H1 (cell line): Measurements from ENCODE around the gene PTGIS. TPM values are rescaled to one million over a fixed set of nuclear protein-coding genes. Genes with fewer than 3 reads are reported as not detected.

Source experiments
- CTCF ChIA-PET: fragments of 300-600 bp; sonication (Branson Sonifier 250); formaldehyde crosslinking; loops from one replicate; lab custom pipeline; 2021; ENCODE audit not compliant: partially characterized antibody; lab: Charles Lee
- POLR2A ChIA-PET: fragments of 300-600 bp; sonication (Branson Sonifier 250); formaldehyde crosslinking; loops from one replicate; lab custom pipeline; 2021; ENCODE audit warnings: inconsistent platforms; ENCODE audit not compliant: partially characterized antibody; lab: Charles Lee
- DNase-seq, 2 experiments: peaks; one replicate each; pipeline versions ENCODE4 v3.0.0 to v3.0.0-alpha.2; 2010 to 2022; ENCODE audit warnings: low spot score in 2 of 2, low read depth in 1 of 2, mixed read lengths in 1 of 2
- FAIRE-seq: peaks from 2 replicates; lab custom pipeline; 2011; peaks lifted over from hg19 to GRCh38; lab: Jason Lieb, UNC
- H2AFZ ChIP-seq: 2 replicates; pipeline ENCODE4 v1.8.1; 2012; ENCODE audit warnings: low read length, inconsistent platforms
- H2AK5ac ChIP-seq: 2 replicates; pipeline ENCODE4 v1.6.1; 2013; ENCODE audit warnings: low read depth, low read length
- H2BK120ac ChIP-seq: replicated peaks from 2 replicates; pipeline ENCODE3; 2013; ENCODE audit warnings: low read depth, low read length, inconsistent platforms
- H2BK12ac ChIP-seq: 2 replicates; pipeline ENCODE4 v1.6.1; 2013; ENCODE audit warnings: low read depth, low read length
- H2BK15ac ChIP-seq: 2 replicates; pipeline ENCODE4 v1.6.1; 2013; ENCODE audit warnings: low read length
- H2BK20ac ChIP-seq: 2 replicates; pipeline ENCODE4 v1.6.1; 2013; ENCODE audit warnings: low read length
- H2BK5ac ChIP-seq: 2 replicates; pipeline ENCODE4 v1.6.1; 2013; ENCODE audit warnings: low read depth, low read length
- H3K14ac ChIP-seq: 2 replicates; pipeline ENCODE4 v1.6.1; 2013; ENCODE audit warnings: inconsistent platforms; ENCODE audit not compliant: insufficient read length
- H3K18ac ChIP-seq: 2 replicates; pipeline ENCODE4 v1.6.1; 2013; ENCODE audit warnings: low read length; ENCODE audit errors: extremely low read depth
- H3K23ac ChIP-seq: 2 replicates; pipeline ENCODE4 v1.6.1; 2013; ENCODE audit warnings: inconsistent platforms; ENCODE audit not compliant: insufficient read length
- H3K23me2 ChIP-seq: 2 replicates; pipeline ENCODE4 v1.6.1; 2013; ENCODE audit warnings: low read depth, low read length
- H3K27ac ChIP-seq: 2 replicates; pipeline ENCODE4 v1.6.1; 2011; ENCODE audit warnings: low read depth, low read length, inconsistent platforms
- H3K27me3 ChIP-seq, 4 experiments: replicated peaks in 1 of 4; 1 replicate in 1 of 4; 2 replicates in 3 of 4; pipeline versions ENCODE4 v1.6.1 to v1.8.1; 2011 to 2013; ENCODE audit warnings: low read length in 3 of 4, mild to moderate bottlenecking in 3 of 4, inconsistent platforms in 2 of 4, mixed read lengths in 2 of 4, moderate library complexity in 1 of 4; ENCODE audit not compliant: control insufficient read depth in 3 of 4, insufficient read depth in 3 of 4; ENCODE audit errors: extremely low read depth in 1 of 4
- H3K36me3 ChIP-seq, 4 experiments: 2 replicates each; pipeline versions ENCODE4 v1.6.1 to v1.8.1; 2011 to 2013; ENCODE audit warnings: mild to moderate bottlenecking in 4 of 4, low read length in 3 of 4, moderate library complexity in 2 of 4, control low read depth in 1 of 4, inconsistent platforms in 1 of 4; ENCODE audit not compliant: insufficient read depth in 4 of 4, control insufficient read depth in 2 of 4
- H3K4ac ChIP-seq: replicated peaks from 2 replicates; pipeline ENCODE3; 2013; ENCODE audit warnings: low read length, low read depth, mixed read lengths, inconsistent platforms; ENCODE audit not compliant: insufficient read length
- H3K4me1 ChIP-seq, 4 experiments: replicated peaks in 1 of 4; 1 replicate in 1 of 4; 2 replicates in 3 of 4; pipeline versions ENCODE4 v1.6.1 to v1.8.1; 2011 to 2013; ENCODE audit warnings: low read length in 3 of 4, inconsistent platforms in 2 of 4, mixed read lengths in 1 of 4; ENCODE audit not compliant: insufficient read depth in 4 of 4, control insufficient read depth in 3 of 4
- H3K4me2 ChIP-seq, 2 experiments: 2 replicates each; pipeline versions ENCODE4 v1.6.1 to v1.8.1; 2011 to 2013; ENCODE audit warnings: low read depth in 2 of 2, low read length in 2 of 2, control low read depth in 1 of 2, inconsistent platforms in 1 of 2, mild to moderate bottlenecking in 1 of 2; ENCODE audit not compliant: insufficient read depth in 1 of 2
- H3K4me3 ChIP-seq, 4 experiments: fragments of 200-600, 300-600 bp in 1 of 4; sonication (generic), shearing (Covaris generic), sonication (Bioruptor Twin) in 1 of 4; 2 replicates each; pipeline versions ENCODE4 v1.5.1 to v1.8.1; 2011 to 2016; ENCODE audit warnings: low read length in 4 of 4, low read depth in 3 of 4, control low read depth in 2 of 4, inconsistent platforms in 2 of 4, mild to moderate bottlenecking in 2 of 4, mixed read lengths in 1 of 4, moderate library complexity in 1 of 4; ENCODE audit not compliant: insufficient read depth in 2 of 4; ENCODE audit errors: extremely low read depth in 1 of 4
- H3K56ac ChIP-seq: replicated peaks from 2 replicates; pipeline ENCODE3; 2013; ENCODE audit warnings: low read depth, mild to moderate bottlenecking, mixed read lengths, low read length, inconsistent platforms; ENCODE audit not compliant: insufficient read length
- H3K79me1 ChIP-seq: 2 replicates; pipeline ENCODE4 v1.6.1; 2013; ENCODE audit warnings: low read depth, low read length, control low read depth
- H3K79me2 ChIP-seq, 2 experiments: 2 replicates each; pipeline versions ENCODE4 v1.6.1 to v1.8.1; 2012 to 2013; ENCODE audit warnings: low read length in 2 of 2, mild to moderate bottlenecking in 2 of 2, inconsistent platforms in 1 of 2; ENCODE audit not compliant: insufficient read depth in 2 of 2, control insufficient read depth in 1 of 2
- H3K9ac ChIP-seq, 4 experiments: replicated peaks in 1 of 4; 1 replicate in 1 of 4; 2 replicates in 3 of 4; pipeline versions ENCODE4 v1.6.1 to v1.8.1; 2011 to 2013; ENCODE audit warnings: low read depth in 3 of 4, low read length in 3 of 4, control low read depth in 2 of 4, mild to moderate bottlenecking in 2 of 4, moderate library complexity in 2 of 4, inconsistent platforms in 1 of 4; ENCODE audit errors: extremely low read depth in 1 of 4
- H3K9me3 ChIP-seq, 2 experiments: 2 replicates each; pipeline versions ENCODE4 v1.6.1 to v1.8.1; 2012 to 2013; ENCODE audit warnings: mild to moderate bottlenecking in 2 of 2, moderate library complexity in 2 of 2, control low read depth in 1 of 2, inconsistent platforms in 1 of 2, low read depth in 1 of 2, low read length in 1 of 2, mixed read lengths in 1 of 2; ENCODE audit not compliant: insufficient read depth in 2 of 2
- H4K20me1 ChIP-seq, 2 experiments: replicated peaks in 1 of 2; 2 replicates each; pipeline versions ENCODE3 to v1.8.1; 2011 to 2013; ENCODE audit warnings: inconsistent platforms in 2 of 2, low read length in 2 of 2, mild to moderate bottlenecking in 1 of 2; ENCODE audit not compliant: insufficient read depth in 2 of 2, control insufficient read depth in 1 of 2
- H4K5ac ChIP-seq: 2 replicates; pipeline ENCODE4 v1.6.1; 2013; ENCODE audit warnings: low read length, low read depth, mixed read lengths, inconsistent platforms; ENCODE audit not compliant: insufficient read length
- H4K8ac ChIP-seq: 2 replicates; pipeline ENCODE4 v1.8.0; 2013; ENCODE audit warnings: mild to moderate bottlenecking, moderate library complexity, low read length, inconsistent platforms; ENCODE audit not compliant: insufficient read depth; ENCODE audit errors: extremely low read depth
- H4K91ac ChIP-seq: replicated peaks from 2 replicates; pipeline ENCODE3; 2013; ENCODE audit warnings: low read length, mixed read lengths, inconsistent platforms; ENCODE audit not compliant: insufficient read length
- BACH1 ChIP-seq: IDR thresholded peaks from 2 replicates; pipeline ENCODE4 v1.6.1; 2012; ENCODE audit warnings: low read length, improper control_type of control experiment
- CTBP2 ChIP-seq: IDR thresholded peaks from 2 replicates; pipeline ENCODE4 v1.7.0; 2011; ENCODE audit warnings: borderline replicate concordance, mild to moderate bottlenecking, moderate library complexity, mixed read lengths, low read length; ENCODE audit not compliant: insufficient read depth, insufficient read length
- CTCF ChIP-seq, 3 experiments: IDR thresholded peaks; 1 replicate in 2 of 3; 2 replicates in 1 of 3; pipeline versions ENCODE4 v1.5.1 to v1.6.1; 2011; ENCODE audit warnings: low read length in 3 of 3, mild to moderate bottlenecking in 3 of 3, inconsistent platforms in 2 of 3, low read depth in 1 of 3, moderate library complexity in 1 of 3; ENCODE audit not compliant: insufficient read depth in 1 of 3; ENCODE audit errors: control extremely low read depth in 1 of 3
- GTF2F1 ChIP-seq: IDR thresholded peaks from 2 replicates; pipeline ENCODE4 v1.6.1; 2012; ENCODE audit warnings: low read depth, low read length, improper control_type of control experiment, borderline replicate concordance
- HDAC2 ChIP-seq, 2 experiments: fragments of 300-600 bp in 1 of 2; sonication (generic) in 1 of 2; IDR thresholded peaks; 2 replicates each; pipeline ENCODE4 v1.6.1; 2011 to 2012; ENCODE audit warnings: low read depth in 2 of 2, low read length in 2 of 2, mild to moderate bottlenecking in 2 of 2, moderate library complexity in 2 of 2, borderline replicate concordance in 1 of 2, inconsistent platforms in 1 of 2
- JUND ChIP-seq: IDR thresholded peaks from 2 replicates; pipeline ENCODE4 v1.6.1; 2011; ENCODE audit warnings: mild to moderate bottlenecking, improper control_type of control experiment, low read length
- NANOG ChIP-seq: IDR thresholded peaks from 2 replicates; pipeline ENCODE4 v1.6.1; 2011; ENCODE audit warnings: low read length, low read depth, mild to moderate bottlenecking, inconsistent platforms; ENCODE audit not compliant: insufficient read depth, poor library complexity, severe bottlenecking
- POLR2AphosphoS5 ChIP-seq: IDR thresholded peaks from 2 replicates; pipeline ENCODE4 v1.6.1; 2011; ENCODE audit warnings: low read depth, low read length
- SIX5 ChIP-seq: IDR thresholded peaks from 2 replicates; pipeline ENCODE4 v1.6.1; 2011; ENCODE audit warnings: mild to moderate bottlenecking, low read depth, low read length
- SP2 ChIP-seq: IDR thresholded peaks from 2 replicates; pipeline ENCODE4 v1.6.1; 2012; ENCODE audit warnings: mild to moderate bottlenecking, low read length, inconsistent platforms
- WGBS, 2 experiments: shearing (Covaris generic) in 1 of 2; methylation state at CpG; one replicate each; pipeline versions ENCODE4 v1.1.6 to v1.1.7; 2013 to 2015; ENCODE audit warnings: low lambda C conversion rate in 2 of 2, mixed read lengths in 2 of 2, inconsistent platforms in 1 of 2, low coverage in 1 of 2, missing lambda C conversion rate in 1 of 2; ENCODE audit not compliant: insufficient replicate concordance in 2 of 2, insufficient coverage in 1 of 2, insufficient read length in 1 of 2; ENCODE audit errors: extremely low coverage in 1 of 2, missing lambda C conversion rate in 1 of 2; 5-methylcytosine and 5-hydroxymethylcytosine counted together
- polyA plus RNA-seq, 7 experiments: library from polyadenylated mRNA; depleted of rRNA in 3 of 7; stranded (reverse) in 5 of 7; unstranded in 2 of 7; fragments of >200 nt in 5 of 7; fragments of 200-250 nt in 2 of 7; gene quantifications; 1 replicate in 5 of 7; 2 replicates in 1 of 7; 4 replicates in 1 of 7; pipeline versions ENCODE4 v1.2.1 to v1.2.3, GENCODE V29; 2011 to 2013; ENCODE audit warnings: missing spikeins in 2 of 7, mixed read lengths in 2 of 7
- total RNA-seq: library from RNA; stranded (reverse); fragmentation: NEBNext Ultra II Directional; extraction: Animal tissue kit (Norgen Biotek cat#: 25700); gene quantifications from 2 replicates; pipeline ENCODE4 v1.2.1, GENCODE V29; 2021

PTGIS gene
- total and polyA plus RNA-seq, 2 of the 8 experiments (the other 6 are each of a cell fraction or from before 2014, with no cell fraction given) = 29.9 to 35.5 TPM

- H3K23me2 ChIP-seq = no peaks in the 10 kb centered on the region
- no peak overlapping the region for H2AFZ ChIP-seq
- H3K18ac ChIP-seq = no peak overlapping the region
- DNase-seq (no peak), FAIRE-seq (no peak)
- H3K4ac ChIP-seq = no peak overlapping the region
- H3K56ac ChIP-seq = no peak overlapping the region
- peak overlapping the region; percentile 38 for H4K5ac ChIP-seq
- ChIA-PET CTCF (interaction anchor here (0.6 to 1.6 kb wide), 5 partner anchors 19 to 325 kb away, joined by 3 to 12 read pairs (median 4); no protein-coding TSS in a partner anchor), POLR2A (interaction anchor here (1.1 to 1.2 kb wide), 3 partner anchors 8 to 80 kb away, joined by 3 to 4 read pairs (median 3); no protein-coding TSS in a partner anchor)
- no peak overlapping the region for H3K4me2 ChIP-seq
- H3K4me3 ChIP-seq = no peak overlapping the region
- no peak overlapping the region for H4K91ac ChIP-seq
- H2BK120ac ChIP-seq = no peak overlapping the region
- H3K4me1 ChIP-seq = peaks cover 9 to 20% (median 14%) of the 10 kb centered on the region in 4 experiments; a peak in 6 of 7 replicates
- H3K9ac ChIP-seq = no peak overlapping the region
- H3K79me2 ChIP-seq = peaks cover 0 to 20% of the 10 kb centered on the region in 2 experiments; a peak in 2 of 4 replicates
- peak overlapping the region; percentile 55; the same call in 1 of the 2 replicates for H2BK5ac ChIP-seq
- H3K23ac ChIP-seq = no peak overlapping the region
- H2BK12ac ChIP-seq = no peak overlapping the region
- H4K20me1 ChIP-seq = no peaks in the 10 kb centered on the region
- H3K14ac ChIP-seq = no peak overlapping the region
- no peaks in the 10 kb centered on the region for H3K27me3 ChIP-seq
- 74% methylated on average over 4 of the region's 4 CpGs; no CpG with 5 or more reads in 1 of the 2 experiments for WGBS, 2 experiments
- H4K8ac ChIP-seq = peak overlapping the region; percentile 51; the same call in 1 of the 2 replicates
- H3K9me3 ChIP-seq = peaks cover 0 to 2% of the 10 kb centered on the region in 2 experiments; a peak in 2 of 4 replicates
- 0 out of 2 replicates have a peak, but pooled peaks cover 3% of the 10 kb centered on the region for H3K79me1 ChIP-seq
- no peak overlapping the region for H3K27ac ChIP-seq
- no peak overlapping the region for H2BK20ac ChIP-seq
- peaks cover 0 to 11% (median 0%) of the 10 kb centered on the region in 4 experiments; a peak in 2 of 8 replicates for H3K36me3 ChIP-seq
- H2AK5ac ChIP-seq = no peak overlapping the region
- H2BK15ac ChIP-seq = no peak overlapping the region
- TF ChIP-seq NANOG = no peak
- TF ChIP-seq JUND = no peak
- TF ChIP-seq BACH1 = no peak
- TF ChIP-seq POLR2AphosphoS5 = no peak
- no peak for TF ChIP-seq SIX5
- no peak for TF ChIP-seq CTCF (IDR thresholded peaks at IDR 0.05; ENCODE audit: control extremely low read depth in 1 of 3, insufficient read depth in 1 of 3, low read depth in 1 of 3, low read length in 3 of 3)
- TF ChIP-seq HDAC2 (IDR thresholded peaks at IDR 0.05; ENCODE audit: borderline replicate concordance in 1 of 2, low read depth in 2 of 2, low read length in 2 of 2) = no peak
- TF ChIP-seq CTBP2 = no peak
- no peak for TF ChIP-seq SP2
- TF ChIP-seq GTF2F1 = no peak
Observed at GRCh38 chr20:49561256-49561655, 6.7 kb downstream of the PTGIS start.
